ENCODE data around the gene PLCG2.

- TF ChIP-seq, protein P1, sequence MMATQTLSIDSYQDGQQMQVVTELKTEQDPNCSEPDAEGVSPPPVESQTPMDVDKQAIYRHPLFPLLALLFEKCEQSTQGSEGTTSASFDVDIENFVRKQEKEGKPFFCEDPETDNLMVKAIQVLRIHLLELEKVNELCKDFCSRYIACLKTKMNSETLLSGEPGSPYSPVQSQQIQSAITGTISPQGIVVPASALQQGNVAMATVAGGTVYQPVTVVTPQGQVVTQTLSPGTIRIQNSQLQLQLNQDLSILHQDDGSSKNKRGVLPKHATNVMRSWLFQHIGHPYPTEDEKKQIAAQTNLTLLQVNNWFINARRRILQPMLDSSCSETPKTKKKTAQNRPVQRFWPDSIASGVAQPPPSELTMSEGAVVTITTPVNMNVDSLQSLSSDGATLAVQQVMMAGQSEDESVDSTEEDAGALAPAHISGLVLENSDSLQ (IDR thresholded peaks at IDR 0.05): no peak
- TF ChIP-seq FOXA1 (IDR thresholded peaks at IDR 0.05) (no peak), NFRKB (IDR thresholded peaks at IDR 0.05) (no peak), FOXM1 (IDR thresholded peaks at IDR 0.05; ENCODE audit: borderline replicate concordance) (no peak), ZNF384 (IDR thresholded peaks at IDR 0.05) (no peak), HDGF (IDR thresholded peaks at IDR 0.05; ENCODE audit: borderline replicate concordance) (no peak), FOXK2 (IDR thresholded peaks at IDR 0.05) (no peak), ELF4 (IDR thresholded peaks at IDR 0.05) (no peak), SP1 (IDR thresholded peaks at IDR 0.05) (no peak), L3MBTL2 (conservative IDR thresholded peaks at IDR 0.05) (no peak)
Observed at GRCh38 chr16:81832801-81833547, 53.9 kb downstream of the PLCG2 start.
